LoVo (cell line): ENCODE measurements around the gene SEC14L6.
A peak's percentile ranks its signal among the peaks of the same experiment; 100 is the strongest.
"Not testable (repeated sequence)": the region's sequence is repeated elsewhere in the genome, so short reads cannot be mapped to it uniquely, and the experiment has no call there.

Experiments used
- DNase-seq: peaks from one replicate; pipeline ENCODE4 v3.0.0-alpha.2; 2016; ENCODE audit warnings: low spot score

The SEC14L6 gene

DNA sequence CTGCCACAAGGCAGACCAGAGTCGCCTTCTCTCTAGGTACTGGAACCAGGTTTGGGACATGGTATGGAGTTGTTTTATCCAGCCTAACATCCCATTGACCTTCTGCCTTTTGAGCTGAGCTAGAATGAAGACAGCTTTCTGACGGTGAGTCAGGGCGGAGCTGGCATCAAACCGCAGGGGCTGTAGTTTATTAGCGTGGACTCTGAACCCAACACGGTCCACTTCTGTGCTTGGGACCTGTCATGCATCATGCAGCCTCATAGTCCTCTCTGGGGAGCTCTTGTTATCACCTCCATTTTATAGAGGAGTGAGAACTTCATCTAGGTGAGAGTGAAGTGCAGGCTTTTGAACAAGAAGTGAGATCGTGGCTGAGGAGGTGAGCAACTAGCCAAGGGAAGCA, 19.6 kb upstream of the SEC14L6 start:
- peak; percentile 74 for DNase-seq

DNA sequence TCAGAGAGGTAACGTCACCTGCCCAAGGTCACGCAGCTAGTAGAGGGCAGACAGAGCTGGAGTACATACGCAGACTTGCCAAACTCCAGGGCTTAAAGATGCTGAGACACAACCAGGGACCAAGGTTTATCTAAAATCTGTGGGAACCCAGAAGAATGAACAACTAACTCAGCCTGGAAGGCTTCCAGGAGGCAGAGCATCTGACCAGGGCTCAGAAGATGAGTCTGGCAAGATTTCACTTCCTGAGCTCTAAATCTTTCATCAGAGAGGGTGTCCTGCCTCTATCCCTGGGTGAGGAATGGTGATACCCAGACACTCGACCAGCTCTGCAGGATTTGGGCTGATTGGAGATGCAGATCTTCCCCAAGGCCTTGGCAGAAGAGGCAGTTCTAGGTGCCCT, 18.8 kb upstream of the SEC14L6 start:
- DNase-seq, result no peak

DNA sequence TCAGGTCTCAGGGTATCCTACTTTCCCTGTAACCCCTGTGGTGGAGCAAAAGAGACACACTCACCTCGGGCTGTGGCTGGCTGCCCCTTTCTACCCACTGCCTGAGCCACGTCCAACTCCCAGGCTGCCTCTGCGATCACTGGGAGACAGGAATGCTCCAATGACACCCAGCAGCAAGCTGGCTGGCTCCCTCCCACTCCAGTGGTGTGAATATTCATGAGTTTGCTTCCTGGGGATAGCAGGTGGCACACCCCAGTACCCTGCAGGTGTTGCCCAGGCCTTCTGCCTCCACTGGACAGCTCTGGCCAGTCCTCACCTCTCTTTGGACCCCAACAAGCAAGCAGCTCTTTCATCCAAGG, 18.2 kb upstream of the SEC14L6 start:
- DNase-seq, result no peak

DNA sequence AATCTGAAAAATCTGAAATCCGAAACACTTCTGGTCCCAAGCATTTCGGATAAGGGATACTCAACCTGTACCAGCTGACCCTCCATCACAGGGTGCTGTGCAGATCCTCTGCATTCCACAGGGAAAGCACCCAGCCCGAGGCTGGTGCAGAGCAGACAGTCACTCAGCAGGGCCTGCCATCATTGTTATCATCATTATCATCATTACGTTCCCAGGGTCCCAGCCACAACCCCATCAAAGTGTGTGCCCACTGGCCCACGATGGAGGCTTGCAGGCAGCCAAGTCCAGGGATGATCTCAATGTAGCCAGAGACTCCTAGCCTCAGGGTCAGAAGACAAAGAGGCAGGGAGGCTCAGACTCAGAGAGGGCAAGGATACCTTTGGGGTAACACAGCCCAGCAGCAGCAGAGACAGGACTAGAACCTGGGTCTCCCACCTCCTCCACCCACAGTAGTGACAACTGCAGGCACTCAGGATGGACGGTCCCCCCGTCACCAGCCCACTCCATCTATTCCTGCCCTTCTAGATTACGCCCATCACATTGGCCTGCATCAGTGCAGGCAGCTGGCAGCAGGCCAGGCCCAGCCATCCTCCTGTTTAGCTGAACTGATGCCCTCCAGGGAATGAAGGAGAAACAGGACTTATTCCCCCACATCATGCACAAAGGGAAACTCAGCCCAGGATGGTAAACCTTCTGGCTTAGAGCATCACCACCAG, 17.7 kb upstream of the SEC14L6 start:
- DNase-seq, result no peak

DNA sequence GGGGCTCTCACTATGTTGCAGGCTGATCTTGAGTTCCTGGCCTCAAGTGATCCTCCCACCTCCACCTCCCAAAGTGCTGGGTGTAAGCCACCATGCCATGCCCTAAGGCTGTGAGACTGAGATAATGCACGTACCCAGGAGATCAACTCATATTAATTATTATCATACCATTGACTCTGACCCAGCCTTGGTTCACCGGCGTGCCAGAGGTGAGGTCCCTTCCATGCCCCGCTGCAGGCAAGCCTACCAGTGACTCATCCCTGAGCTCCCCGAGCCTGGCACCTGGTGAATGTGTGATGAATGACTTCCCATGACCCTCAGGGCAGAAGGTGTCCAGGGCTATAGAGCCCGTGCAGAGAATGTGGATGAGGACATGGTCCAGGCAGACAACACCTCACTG, 15.8 kb upstream of the SEC14L6 start:
- no peak for DNase-seq

DNA sequence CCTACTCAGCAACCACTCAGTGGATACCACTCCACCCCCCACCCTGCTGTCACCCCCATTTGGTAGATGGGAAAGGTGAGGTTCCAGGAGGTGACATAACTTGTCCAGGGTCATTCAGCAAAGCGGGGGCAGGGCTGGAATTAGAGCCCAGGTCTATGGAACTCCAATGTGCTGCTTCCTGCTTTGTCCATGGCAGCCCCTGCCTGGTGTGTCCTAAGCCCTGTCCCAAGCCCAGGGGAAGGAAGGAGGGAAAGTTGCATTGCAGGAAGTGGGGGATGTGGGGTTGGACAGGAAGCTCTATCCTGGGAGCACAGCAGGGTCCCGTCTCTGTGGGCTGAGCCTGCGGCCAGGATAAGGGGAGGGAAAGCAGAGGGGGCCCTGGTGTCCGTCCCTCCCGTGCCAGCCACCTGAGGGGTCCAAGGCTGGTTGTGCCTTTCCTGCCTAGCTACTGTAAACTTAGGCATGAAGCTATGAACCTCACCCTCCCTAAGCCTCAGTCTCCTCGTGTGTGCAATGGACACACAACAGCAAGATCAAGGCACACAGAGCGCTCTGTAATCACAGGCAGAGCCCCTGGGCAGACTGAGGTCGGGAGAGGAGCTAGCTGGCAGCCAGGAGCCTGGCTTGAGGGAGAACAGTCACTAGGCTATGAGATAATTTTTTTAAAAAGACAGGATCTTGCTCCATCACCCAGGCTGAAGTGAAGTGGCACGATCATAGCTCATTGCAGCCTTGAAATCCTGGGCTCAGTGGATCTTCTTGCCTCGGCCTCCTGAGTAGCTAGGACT, 15.1 kb upstream of the SEC14L6 start:
- DNase-seq, result no peak

DNA sequence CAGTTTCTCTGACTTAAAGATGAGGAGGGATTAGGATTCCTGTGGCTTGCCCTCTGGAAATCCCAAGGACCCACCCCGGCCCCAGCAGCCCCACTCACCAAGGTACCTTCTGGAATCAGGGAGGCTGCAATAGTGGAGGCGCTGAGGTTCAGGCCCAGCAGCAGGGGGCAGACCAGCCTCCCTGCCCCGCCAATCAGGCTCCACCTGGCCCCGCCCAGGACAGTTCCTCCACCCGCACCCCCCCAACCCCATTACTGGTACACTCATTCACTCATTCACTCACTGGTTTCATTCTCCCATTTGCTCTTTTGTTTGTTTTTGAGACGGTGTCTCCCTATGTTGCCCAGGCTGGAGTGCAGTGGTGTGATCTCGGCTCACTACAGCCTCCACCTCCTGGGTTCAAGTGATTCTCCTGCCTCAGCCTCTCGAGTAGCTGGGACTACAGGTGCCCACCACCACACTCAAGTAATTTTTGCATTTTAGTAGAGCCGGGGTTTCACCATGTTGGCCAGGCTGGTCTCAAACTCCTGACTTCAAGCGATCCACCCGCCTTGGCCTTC, 14.2 kb upstream of the SEC14L6 start:
- not testable (repeated sequence) for DNase-seq

DNA sequence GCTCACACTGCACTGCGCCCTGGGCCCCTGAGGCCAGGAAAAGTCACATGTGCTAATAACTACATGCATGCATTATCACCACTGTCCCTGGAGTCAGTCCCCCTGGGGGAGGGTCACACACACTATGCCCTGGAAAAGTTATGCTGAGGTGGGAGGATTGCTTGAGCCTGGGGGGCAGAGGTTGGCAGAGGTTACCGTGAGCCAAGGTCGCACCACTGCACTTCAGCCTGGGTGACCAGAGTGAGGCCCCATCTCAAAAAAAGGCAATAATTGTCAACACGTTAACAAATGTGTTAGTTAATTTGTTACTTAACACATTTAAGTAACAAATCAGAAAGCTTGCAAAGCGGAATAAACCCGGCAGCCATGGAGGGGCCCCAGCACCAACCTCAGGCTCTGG, 13.3 kb upstream of the SEC14L6 start:
- no peak for DNase-seq

DNA sequence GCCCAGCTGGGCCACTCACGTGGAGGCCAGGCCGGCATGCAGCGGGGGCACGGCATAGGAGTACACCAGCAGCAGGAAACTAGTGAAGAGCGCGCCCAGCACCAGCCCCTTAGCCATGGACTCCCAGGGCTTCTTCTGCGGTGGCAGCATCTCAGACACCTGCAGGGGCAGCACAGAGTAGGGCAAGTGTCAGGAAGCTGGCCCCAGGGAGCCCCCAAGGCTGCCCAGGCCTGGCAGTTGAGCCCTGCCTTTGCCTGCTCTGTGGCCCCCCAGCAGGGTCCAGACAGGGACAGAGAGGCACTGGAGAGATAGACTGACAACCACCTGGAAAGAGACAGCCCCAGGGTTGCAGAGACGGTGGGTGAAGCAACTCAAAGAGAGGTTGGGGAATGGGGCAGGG, 10.7 kb upstream of the SEC14L6 start:
- no peak for DNase-seq

DNA sequence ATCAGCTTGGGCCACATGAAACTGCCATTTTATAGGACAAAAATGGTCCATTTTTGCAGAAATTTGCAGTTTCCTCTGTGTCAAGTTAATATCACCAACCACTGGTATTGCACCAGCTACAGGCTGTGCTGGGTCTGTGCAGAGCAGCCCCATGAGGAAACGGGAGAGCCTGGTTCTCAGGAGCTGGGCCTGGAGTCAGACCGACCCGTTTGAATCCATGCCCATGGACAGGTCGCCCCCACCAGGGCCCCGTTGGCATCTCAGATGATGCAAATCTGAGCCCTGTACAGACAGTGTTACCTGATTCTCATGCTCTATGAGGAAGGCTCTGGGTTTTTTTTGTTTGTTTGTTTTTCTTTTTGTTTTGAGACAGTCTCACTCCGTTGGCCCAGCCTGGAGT, 9.8 kb upstream of the SEC14L6 start:
- no peak for DNase-seq

DNA sequence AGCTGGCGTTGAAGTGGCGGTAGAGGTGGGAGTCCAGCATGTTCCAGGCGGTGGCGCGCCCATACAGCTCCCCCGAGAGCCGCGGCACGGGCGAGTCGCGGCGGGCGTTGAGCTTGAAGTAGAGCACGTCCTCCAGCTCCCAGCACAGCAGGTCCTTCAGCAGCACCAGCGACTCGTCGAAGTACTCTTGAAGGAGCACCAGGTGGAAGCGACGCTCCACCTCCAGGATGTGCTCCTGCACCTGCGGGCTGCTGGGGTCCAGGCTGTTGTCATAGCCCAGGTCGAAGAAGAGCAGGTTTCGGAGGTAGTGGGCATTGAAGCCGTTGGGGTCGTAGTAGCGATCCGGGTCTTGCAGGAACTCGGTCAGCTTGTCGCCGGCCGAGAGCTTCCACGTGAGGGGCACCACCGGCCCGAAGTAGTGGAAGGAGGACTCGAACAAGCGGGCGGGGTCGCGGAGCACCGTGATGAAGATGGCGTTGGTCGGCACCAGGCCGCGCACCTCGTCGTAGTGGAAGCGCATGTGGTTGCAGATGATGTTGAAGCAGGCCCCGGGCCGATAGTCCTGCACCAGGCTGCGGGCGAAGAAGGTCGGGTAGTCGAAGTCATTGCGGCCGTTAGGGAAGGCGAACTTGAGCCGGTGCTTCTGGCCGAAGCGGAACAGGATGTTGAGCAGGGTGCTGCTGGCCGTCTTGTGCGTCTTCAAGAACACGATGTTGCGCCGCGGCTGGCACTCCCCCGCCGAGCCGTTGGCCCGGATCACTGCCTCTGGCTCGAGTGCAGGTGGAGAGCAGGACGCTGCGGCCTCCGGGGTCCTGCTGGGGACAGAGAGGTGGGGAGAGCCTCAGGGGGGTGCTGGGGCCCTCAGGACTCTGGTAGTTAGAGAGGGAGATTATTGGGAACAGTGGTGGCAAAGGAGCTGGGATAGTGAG, 9.0 kb upstream of the SEC14L6 start:
- no peak for DNase-seq

DNA sequence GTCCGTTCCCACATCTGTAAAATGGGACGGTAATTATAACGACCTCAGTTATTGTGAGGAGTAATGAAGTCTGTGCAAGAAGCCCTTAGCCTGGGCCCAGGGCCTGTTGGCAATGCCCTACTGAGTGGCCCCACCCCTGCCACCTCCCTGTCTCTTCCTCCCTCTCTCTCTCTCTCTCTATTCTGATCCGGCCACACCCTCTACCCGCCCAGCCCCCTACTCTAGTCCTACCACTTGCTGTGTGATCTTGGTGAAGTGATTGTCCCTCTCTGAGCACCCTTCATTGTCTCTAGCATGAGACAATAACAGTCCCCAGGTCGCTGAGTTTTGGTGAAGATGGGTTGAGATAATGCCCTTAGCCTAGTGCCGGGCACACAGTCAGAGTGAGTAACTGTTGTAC, 7.4 kb upstream of the SEC14L6 start:
- no peak for DNase-seq

DNA sequence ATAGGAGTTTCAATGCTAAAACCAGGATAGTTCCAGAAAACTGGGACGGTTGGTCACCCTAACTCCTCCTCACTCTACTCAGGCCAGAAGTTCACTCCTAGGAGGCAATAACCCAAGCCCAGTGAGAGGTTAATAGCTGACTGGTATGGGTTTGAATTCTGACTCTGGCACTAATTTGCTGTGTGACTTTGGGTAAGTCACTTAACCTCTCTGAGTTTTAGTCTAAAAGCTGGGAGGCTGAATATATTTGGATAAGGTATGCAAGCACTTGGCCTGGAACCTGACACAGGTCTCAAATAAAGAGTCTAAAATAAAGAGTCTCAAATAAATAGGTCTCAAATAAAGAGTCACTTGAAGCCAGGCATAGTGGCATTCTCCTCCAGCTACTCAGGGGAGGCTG, 6.2 kb upstream of the SEC14L6 start:
- no peak for DNase-seq

DNA sequence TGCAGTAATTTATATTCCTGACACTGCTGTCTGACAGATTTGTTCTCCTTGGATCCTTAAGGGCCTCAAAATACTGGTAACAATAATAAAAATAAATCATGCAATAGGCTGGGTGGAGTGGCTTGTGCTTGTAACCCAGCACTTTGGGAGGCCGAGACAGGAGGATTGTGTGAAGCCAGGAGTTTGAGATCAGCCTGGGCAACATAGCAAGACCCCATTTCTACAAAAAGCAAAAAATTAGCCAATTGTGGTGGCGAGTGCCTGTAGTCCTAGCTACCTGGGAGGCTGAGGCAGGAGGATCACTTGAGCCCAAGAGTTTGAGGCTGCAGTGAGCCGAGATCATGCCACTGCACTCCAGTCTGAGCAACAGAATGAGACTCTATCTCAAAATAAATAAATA, 5.3 kb upstream of the SEC14L6 start:
- DNase-seq, result not testable (repeated sequence)

DNA sequence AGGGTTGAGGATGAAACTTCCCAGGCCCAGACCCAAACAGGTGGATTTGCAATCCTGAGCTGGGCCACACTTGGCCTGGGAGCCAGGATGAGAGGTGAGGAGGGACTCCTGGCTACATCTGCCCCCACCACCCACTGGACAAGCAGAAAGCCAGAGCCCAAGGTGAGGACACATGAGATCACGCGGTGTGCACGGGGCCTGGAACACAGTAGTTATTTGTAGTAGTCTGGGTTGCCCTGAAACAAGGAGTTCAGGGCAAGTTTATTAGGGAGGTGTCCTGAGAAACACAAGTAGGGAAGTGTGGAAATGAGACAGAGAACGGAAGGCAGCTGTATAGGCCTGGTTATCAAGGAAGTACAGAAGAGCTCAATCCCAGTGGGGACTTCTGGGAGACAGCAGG, 647 bp upstream of the SEC14L6 start:
- DNase-seq, result no peak

DNA sequence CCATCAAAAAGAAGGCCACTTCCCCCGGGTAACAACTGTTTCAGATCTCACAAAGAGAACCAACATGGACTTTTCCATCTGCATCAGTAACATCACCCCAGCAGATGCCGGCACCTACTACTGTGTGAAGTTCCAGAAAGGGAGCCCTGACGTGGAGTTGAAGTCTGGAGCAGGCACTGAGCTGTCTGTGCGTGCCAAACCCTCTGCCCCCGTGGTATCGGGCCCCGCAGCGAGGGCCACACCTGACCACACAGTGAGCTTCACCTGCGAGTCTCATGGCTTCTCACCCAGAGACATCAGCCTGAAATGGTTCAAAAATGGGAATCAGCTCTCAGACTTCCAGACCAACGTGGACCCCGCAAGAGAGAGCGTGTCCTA, 3.7 kb downstream of the SEC14L6 start:
- DNase-seq, result no peak

DNA sequence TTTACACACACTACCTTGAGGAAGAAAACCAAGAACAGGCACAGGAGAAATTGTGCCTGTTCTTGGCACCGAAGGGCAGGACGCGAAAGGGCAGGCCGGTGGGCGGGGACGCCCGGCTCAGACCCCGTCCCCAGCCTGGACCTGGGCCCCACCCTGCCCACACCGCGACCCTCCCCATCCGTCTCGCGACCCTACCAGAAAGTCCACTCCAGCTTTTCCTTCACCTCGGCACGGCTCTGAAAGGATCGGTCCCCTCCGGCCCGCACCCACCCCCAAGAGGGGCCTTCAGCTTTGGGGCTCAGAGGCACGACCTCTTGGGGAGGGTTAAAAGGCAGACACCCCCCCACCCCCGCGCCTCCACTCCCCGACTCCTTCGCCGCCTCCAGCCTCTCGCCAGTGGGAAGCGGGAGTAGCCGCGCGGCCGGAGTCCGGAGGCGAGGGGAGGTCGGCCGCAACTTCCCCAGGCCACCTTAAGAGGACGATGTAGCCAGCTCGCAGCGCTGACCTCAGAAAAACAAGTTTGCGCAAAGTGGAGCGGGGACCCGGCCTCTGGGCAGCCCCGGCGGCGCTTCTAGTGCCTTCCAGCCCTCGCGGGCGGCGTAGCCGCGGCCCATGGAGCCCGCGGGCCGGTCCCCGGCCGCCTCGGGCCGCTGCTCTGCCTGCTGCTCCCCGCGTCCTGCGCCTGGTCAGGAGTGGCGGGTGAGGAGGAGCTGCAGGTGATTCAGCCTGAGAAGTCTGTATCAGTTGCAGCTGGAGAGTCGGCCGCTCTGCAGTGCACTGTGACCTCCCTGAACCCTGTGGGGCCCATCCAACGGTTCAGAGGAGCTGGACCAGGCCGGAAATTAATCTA, 4.4 kb downstream of the SEC14L6 start:
- DNase-seq, result no peak

DNA sequence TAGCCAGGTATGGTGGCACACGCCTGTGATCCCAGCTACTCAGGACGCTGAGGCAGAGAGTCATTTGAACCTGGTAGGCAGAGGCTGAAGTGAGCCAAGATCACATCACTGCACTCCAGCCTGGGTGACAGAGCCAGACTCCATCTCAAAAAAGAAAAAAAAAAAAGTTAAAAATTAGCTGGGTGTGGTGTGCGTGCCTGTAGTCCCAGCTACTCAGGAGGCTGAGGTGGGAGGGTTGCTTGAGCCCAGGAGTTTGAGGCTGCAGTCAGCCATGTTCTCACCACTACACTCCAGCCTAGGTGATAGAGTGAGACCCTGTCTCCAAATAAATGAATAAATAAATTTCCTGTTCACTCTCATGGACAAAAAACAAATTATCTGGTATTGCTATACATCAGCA, 5.0 kb downstream of the SEC14L6 start:
- not testable (repeated sequence) for DNase-seq

DNA sequence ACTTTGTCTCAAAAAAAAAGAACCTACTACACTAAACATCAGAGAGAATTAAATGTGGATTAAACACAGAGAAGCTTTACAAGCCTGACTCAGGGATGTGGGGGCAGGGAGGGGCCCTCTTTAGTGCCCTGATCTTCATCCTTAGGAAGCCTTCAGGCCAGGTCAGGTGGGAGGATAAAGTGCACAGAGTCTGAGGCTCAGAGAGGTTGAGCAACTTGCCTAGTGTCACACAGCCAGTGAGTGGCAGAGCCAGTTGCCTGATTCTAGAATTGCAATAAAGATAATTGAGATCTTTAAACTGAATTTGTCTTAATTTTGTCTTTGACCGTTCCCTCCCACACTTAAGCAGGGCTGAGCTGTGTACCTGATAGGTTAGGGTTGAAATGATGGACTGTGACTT, 7.2 kb downstream of the SEC14L6 start:
- DNase-seq, result no peak

DNA sequence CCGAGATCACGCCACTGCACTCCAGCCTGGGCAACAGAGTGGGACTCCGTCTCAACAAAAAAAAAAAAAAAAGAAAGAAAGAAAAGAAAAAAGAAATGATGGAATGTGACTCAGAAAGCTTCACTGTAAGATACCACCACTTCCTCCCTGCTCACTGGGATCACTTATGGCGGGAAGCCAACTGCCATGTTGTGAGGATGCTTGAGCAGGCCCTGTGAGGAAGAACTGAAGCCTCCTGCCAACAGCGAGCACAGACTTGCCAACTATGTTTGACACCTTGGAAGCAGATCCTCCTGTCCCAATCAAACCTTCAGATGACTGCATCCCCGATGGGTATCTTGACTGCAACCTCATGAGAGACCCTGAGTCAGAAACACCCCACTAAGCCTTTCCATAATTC, 8.3 kb downstream of the SEC14L6 start:
- DNase-seq, result no peak

DNA sequence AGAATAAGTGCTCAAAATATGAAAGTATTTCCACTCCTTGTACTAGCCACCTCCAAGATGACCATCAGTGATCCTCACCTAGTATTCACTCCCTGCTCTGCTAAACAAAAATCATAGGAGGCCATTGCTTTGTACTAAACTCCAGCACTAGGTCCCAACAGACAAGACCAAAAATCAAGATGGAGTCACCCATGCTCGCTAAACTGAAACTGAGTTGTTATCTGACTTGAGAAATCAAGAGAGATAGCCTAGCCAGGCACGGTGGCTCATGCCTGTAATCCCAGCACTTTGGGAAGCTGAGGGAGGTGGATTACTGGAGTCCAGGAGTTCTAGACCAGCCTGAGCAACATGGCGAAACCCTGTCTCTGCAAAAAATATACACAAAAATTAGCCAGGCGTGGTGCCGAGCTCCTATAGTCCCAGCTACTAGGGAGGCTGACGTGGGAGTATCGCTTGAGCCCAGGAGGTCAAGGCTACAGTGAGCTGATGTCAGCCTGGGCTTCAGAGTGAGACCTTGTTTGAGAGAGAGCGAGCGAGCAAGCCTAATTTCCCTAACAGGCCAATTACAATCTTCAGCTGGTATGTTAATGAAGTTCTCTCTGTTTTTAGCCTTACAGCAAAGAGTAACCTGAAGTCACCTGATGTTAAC, 9.3 kb downstream of the SEC14L6 start:
- no peak for DNase-seq
